Endothelial cell of umbilical vein (primary cell): ENCODE data around the gene MALT1. TPM values are rescaled to one million over a fixed set of nuclear protein-coding genes. Genes with fewer than 3 reads are reported as not detected.

Experiments used
- BruUV-seq: library from RNA; stranded (reverse); fragments of 400-500 nt; replicated peaks from 2 replicates; lab custom pipeline; 2021; lab: Mats Ljungman, UMichigan
- CTCF ChIA-PET: fragments of 300-600, 350-600 bp; sonication (Branson Sonifier 250); formaldehyde crosslinking; loops from one replicate; lab custom pipeline; 2021; ENCODE audit warnings: antibody characterized with exemption, inconsistent platforms; lab: Charles Lee
- POLR2A ChIA-PET: fragments of 300-600, 350-600 bp; sonication (Branson Sonifier 250); formaldehyde crosslinking; loops from one replicate; lab custom pipeline; 2021; ENCODE audit warnings: antibody characterized with exemption, inconsistent platforms; lab: Charles Lee
- DNase-seq: peaks from one replicate; pipeline ENCODE4 v3.0.0-alpha.2; 2011; ENCODE audit warnings: low read depth, low spot score
- FAIRE-seq: peaks from 2 replicates; lab custom pipeline; 2011; peaks lifted over from hg19 to GRCh38; lab: Jason Lieb, UNC
- H2AFZ ChIP-seq: 2 replicates; pipeline ENCODE4 v1.6.0; 2012; ENCODE audit warnings: low read depth, low read length, control low read depth, inconsistent platforms
- H3K27ac ChIP-seq: 2 replicates; pipeline ENCODE4 v1.5.1; 2011; ENCODE audit warnings: low read depth, mild to moderate bottlenecking, control low read depth, low read length, moderate library complexity; ENCODE audit not compliant: insufficient read depth
- H3K27me3 ChIP-seq, 2 experiments: 2 replicates each; pipeline versions ENCODE4 v1.6.0 to v1.6.1; 2011; ENCODE audit warnings: low read length in 2 of 2, mixed read lengths in 1 of 2; ENCODE audit not compliant: control insufficient read depth in 2 of 2, insufficient read depth in 2 of 2
- H3K36me3 ChIP-seq, 2 experiments: 2 replicates in 1 of 2; 3 replicates in 1 of 2; pipeline ENCODE4 v1.5.1; 2011; ENCODE audit warnings: low read length in 2 of 2, mild to moderate bottlenecking in 1 of 2, moderate library complexity in 1 of 2; ENCODE audit not compliant: control insufficient read depth in 2 of 2, insufficient read depth in 2 of 2; ENCODE audit errors: extremely low read depth in 1 of 2
- H3K4me1 ChIP-seq: 3 replicates; pipeline ENCODE4 v1.5.1; 2011; ENCODE audit warnings: mild to moderate bottlenecking, low read length; ENCODE audit not compliant: control insufficient read depth, insufficient read depth; ENCODE audit errors: extremely low read depth
- H3K4me2 ChIP-seq: 2 replicates; pipeline ENCODE4 v1.6.1; 2011; ENCODE audit warnings: low read length, control low read depth, mixed read lengths; ENCODE audit not compliant: insufficient read depth
- H3K4me3 ChIP-seq, 3 experiments: fragments of 200-600 bp in 1 of 3; sonication (generic), shearing (Covaris generic) in 1 of 3; replicated peaks in 1 of 3; 2 replicates each; pipeline ENCODE4 v1.5.1; 2011 to 2016; ENCODE audit warnings: control low read depth in 3 of 3, low read length in 3 of 3, mild to moderate bottlenecking in 2 of 3, inconsistent platforms in 1 of 3, low read depth in 1 of 3, moderate library complexity in 1 of 3; ENCODE audit not compliant: insufficient read depth in 1 of 3
- H3K79me2 ChIP-seq: 2 replicates; pipeline ENCODE4 v1.6.0; 2012; ENCODE audit warnings: low read length, inconsistent platforms; ENCODE audit not compliant: control insufficient read depth, insufficient read depth
- H3K9ac ChIP-seq: replicated peaks from 2 replicates; pipeline ENCODE3; 2011; ENCODE audit warnings: low read length, control low read depth; ENCODE audit not compliant: insufficient read depth; ENCODE audit errors: extremely low read depth
- H3K9me1 ChIP-seq: replicated peaks from 3 replicates; pipeline ENCODE4 v1.6.0; 2011; ENCODE audit warnings: mild to moderate bottlenecking, low read length; ENCODE audit not compliant: control insufficient read depth, insufficient read depth; ENCODE audit errors: extremely low read depth
- H3K9me3 ChIP-seq: replicated peaks from 2 replicates; pipeline ENCODE4 v1.5.1; 2012; ENCODE audit warnings: low read length, inconsistent platforms; ENCODE audit not compliant: control insufficient read depth, insufficient read depth
- H4K20me1 ChIP-seq: replicated peaks from 2 replicates; pipeline ENCODE3; 2011; ENCODE audit warnings: mild to moderate bottlenecking, low read length; ENCODE audit not compliant: control insufficient read depth, insufficient read depth; ENCODE audit errors: extremely low read depth
- EZH2 ChIP-seq: IDR thresholded peaks from 2 replicates; pipeline ENCODE4 v1.6.1; 2012; ENCODE audit warnings: borderline replicate concordance, low read depth, mild to moderate bottlenecking, moderate library complexity, low read length, inconsistent platforms; ENCODE audit not compliant: severe bottlenecking
- FOS ChIP-seq: IDR thresholded peaks from 2 replicates; pipeline ENCODE4 v1.6.1; 2011; ENCODE audit warnings: mild to moderate bottlenecking, low read length, moderate library complexity, borderline replicate concordance; ENCODE audit not compliant: insufficient read depth
- GATA2 ChIP-seq: IDR thresholded peaks from 2 replicates; pipeline ENCODE4 v1.7.0; 2011; ENCODE audit warnings: low read depth, mild to moderate bottlenecking, moderate library complexity, mixed read lengths, low read length; ENCODE audit not compliant: insufficient read length, insufficient read depth
- JUN ChIP-seq: IDR thresholded peaks from 2 replicates; pipeline ENCODE4 v1.6.1; 2011; ENCODE audit warnings: borderline replicate concordance, low read depth; ENCODE audit not compliant: insufficient read length, insufficient read depth
- MYC ChIP-seq: IDR thresholded peaks from one replicate; pipeline ENCODE4 v1.6.1; 2011; ENCODE audit warnings: mild to moderate bottlenecking, low read depth, low read length
- POLR2A ChIP-seq: IDR thresholded peaks from 2 replicates; pipeline ENCODE4 v1.6.1; 2012; ENCODE audit warnings: low read depth, mild to moderate bottlenecking, control low read depth, low read length
- POLR2AphosphoS5 ChIP-seq: IDR thresholded peaks from 2 replicates; pipeline ENCODE4 v1.6.1; 2012; ENCODE audit warnings: low read depth, mild to moderate bottlenecking, control low read depth, low read length, moderate library complexity; ENCODE audit not compliant: insufficient read depth
- dilution Hi-C: fragments of 300-500 bp; cut with MboI; formaldehyde crosslinking; loops from one replicate; pipeline ENCODE4 v1.15.0; 2019; ENCODE audit warnings: low sequenced_read_pairs; ENCODE audit not compliant: extremely low pct_ligation_motif_present
- intact Hi-C: fragments of 100-400 bp; cut with micrococcal nuclease; formaldehyde crosslinking; loops from one replicate; pipeline ENCODE4 v1.10.0; 2022
- polyA plus RNA-seq, 4 experiments: library from polyadenylated mRNA; depleted of rRNA in 3 of 4; stranded (reverse) in 3 of 4; unstranded in 1 of 4; fragments of >200 nt; gene quantifications; 2 replicates each; pipeline versions ENCODE4 v1.2.1 to v1.2.3, GENCODE V29; 2011 to 2012; ENCODE audit warnings: missing spikeins in 1 of 4
- total RNA-seq: library from RNA; stranded (reverse); gene quantifications from 2 replicates; pipeline ENCODE4 v1.2.3, GENCODE V29; 2021
- TF ChIP-seq, protein P1 (sequence below), 2 donors: IDR thresholded peaks; 1 replicate in 1 of 2; 2 replicates in 1 of 2; pipeline ENCODE4 v1.5.1; 2011; ENCODE audit warnings: low read length in 2 of 2, mild to moderate bottlenecking in 2 of 2, moderate library complexity in 2 of 2, control low read depth in 1 of 2, inconsistent platforms in 1 of 2, low read depth in 1 of 2; ENCODE audit not compliant: insufficient read depth in 1 of 2; ENCODE audit errors: extremely low read depth in 1 of 2
- TF ChIP-seq, protein P2 (sequence below): IDR thresholded peaks from 2 replicates; pipeline ENCODE4 v1.6.1; 2011; ENCODE audit not compliant: insufficient read depth, insufficient read length

The MALT1 gene
- total and polyA plus RNA-seq, 2 donors (not counting 3 experiments of a cell fraction or from before 2014, with no cell fraction given): 2.8 to 5.1 TPM

DNA sequence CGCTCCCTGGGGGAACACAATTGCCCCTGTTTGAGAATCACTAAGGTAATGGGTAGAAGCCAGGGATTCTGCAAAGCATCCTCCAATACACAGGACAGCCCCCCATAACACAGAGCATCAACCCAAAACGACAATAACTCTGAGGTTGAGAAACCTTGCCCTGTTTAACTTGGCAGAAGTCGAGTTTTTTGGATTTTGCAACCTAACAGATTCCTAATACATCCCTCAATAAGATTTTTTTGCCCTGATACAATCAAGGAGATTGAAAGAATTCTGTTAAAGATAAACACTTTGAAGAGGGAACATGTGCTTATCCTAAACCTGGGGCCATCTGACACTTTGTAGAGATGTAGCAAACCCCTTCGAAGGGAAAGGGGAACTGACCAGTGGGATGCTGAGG lies 100.9 kb downstream of the MALT1 start:
- no peaks in the 10 kb centered on the region for H3K9me3 ChIP-seq
- dilution Hi-C loops: loop anchor here (25.0 kb wide), 1 partner anchor 235 kb away; no protein-coding TSS in a partner anchor
- no peak overlapping the region for H3K9ac ChIP-seq
- peaks cover 2% of the 10 kb centered on the region for H3K4me1 ChIP-seq
- H3K79me2 ChIP-seq: no peaks in the 10 kb centered on the region
- ChIA-PET CTCF (interaction anchor here (1.9 to 25.4 kb wide), 2 partner anchors 293 to 312 kb away, joined by 4 to 994 read pairs; no protein-coding TSS in a partner anchor), POLR2A (no interaction called here)
- peaks cover 5 to 15% of the 10 kb centered on the region in 2 experiments for H3K27me3 ChIP-seq
- H3K4me3 ChIP-seq: no peak overlapping the region
- no TSS peak for BruUV-seq
- no peak overlapping the region for H3K4me2 ChIP-seq
- DNase-seq: no peak
- no peak for FAIRE-seq
- no peaks in the 10 kb centered on the region for H3K36me3 ChIP-seq
- H3K27ac ChIP-seq: no peak overlapping the region
- TF ChIP-seq, protein P1, sequence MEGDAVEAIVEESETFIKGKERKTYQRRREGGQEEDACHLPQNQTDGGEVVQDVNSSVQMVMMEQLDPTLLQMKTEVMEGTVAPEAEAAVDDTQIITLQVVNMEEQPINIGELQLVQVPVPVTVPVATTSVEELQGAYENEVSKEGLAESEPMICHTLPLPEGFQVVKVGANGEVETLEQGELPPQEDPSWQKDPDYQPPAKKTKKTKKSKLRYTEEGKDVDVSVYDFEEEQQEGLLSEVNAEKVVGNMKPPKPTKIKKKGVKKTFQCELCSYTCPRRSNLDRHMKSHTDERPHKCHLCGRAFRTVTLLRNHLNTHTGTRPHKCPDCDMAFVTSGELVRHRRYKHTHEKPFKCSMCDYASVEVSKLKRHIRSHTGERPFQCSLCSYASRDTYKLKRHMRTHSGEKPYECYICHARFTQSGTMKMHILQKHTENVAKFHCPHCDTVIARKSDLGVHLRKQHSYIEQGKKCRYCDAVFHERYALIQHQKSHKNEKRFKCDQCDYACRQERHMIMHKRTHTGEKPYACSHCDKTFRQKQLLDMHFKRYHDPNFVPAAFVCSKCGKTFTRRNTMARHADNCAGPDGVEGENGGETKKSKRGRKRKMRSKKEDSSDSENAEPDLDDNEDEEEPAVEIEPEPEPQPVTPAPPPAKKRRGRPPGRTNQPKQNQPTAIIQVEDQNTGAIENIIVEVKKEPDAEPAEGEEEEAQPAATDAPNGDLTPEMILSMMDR (IDR thresholded peaks at IDR 0.05; ENCODE audit: extremely low read depth in 1 of 2, insufficient read depth in 1 of 2, low read depth in 1 of 2, low read length in 2 of 2): no peak
- TF ChIP-seq GATA2 (no peak), EZH2 (no peak), JUN (no peak), MYC (no peak), POLR2AphosphoS5 (no peak), FOS (no peak), POLR2A (no peak)
- TF ChIP-seq, protein P2, sequence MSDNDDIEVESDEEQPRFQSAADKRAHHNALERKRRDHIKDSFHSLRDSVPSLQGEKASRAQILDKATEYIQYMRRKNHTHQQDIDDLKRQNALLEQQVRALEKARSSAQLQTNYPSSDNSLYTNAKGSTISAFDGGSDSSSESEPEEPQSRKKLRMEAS: no peak
- no peaks in the 10 kb centered on the region for H4K20me1 ChIP-seq
- intact Hi-C loops: no loop called here
- H2AFZ ChIP-seq: no peak overlapping the region
- H3K9me1 ChIP-seq: no peaks in the 10 kb centered on the region
